Measurements from ENCODE around the gene ZC3H7A.

- TF ChIP-seq FOXA1 (IDR thresholded peaks at IDR 0.05) (no peak), CTCF (IDR thresholded peaks at IDR 0.05; ENCODE audit: low read depth, low read length, missing input control) (no peak), TAF1 (conservative IDR thresholded peaks at IDR 0.05) (no peak), SP1 (IDR thresholded peaks at IDR 0.05) (no peak), JUND (IDR thresholded peaks at IDR 0.05) (no peak), YY1 (IDR thresholded peaks at IDR 0.05) (no peak), ZBTB33 (IDR thresholded peaks at IDR 0.05) (no peak)
Observed at GRCh38 chr16:11816123-11816522, 19.1 kb upstream of the ZC3H7A start.
